ENCODE data around the gene CPLX4.

- TF ChIP-seq, protein P1, sequence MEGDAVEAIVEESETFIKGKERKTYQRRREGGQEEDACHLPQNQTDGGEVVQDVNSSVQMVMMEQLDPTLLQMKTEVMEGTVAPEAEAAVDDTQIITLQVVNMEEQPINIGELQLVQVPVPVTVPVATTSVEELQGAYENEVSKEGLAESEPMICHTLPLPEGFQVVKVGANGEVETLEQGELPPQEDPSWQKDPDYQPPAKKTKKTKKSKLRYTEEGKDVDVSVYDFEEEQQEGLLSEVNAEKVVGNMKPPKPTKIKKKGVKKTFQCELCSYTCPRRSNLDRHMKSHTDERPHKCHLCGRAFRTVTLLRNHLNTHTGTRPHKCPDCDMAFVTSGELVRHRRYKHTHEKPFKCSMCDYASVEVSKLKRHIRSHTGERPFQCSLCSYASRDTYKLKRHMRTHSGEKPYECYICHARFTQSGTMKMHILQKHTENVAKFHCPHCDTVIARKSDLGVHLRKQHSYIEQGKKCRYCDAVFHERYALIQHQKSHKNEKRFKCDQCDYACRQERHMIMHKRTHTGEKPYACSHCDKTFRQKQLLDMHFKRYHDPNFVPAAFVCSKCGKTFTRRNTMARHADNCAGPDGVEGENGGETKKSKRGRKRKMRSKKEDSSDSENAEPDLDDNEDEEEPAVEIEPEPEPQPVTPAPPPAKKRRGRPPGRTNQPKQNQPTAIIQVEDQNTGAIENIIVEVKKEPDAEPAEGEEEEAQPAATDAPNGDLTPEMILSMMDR (IDR thresholded peaks at IDR 0.05): no peak
- no peak for TF ChIP-seq REST (IDR thresholded peaks at IDR 0.05; ENCODE audit: insufficient read depth in 1 of 2, low read depth in 2 of 2, low read length in 1 of 2)
- TF ChIP-seq TCF7L2 (IDR thresholded peaks at IDR 0.05; ENCODE audit: low read depth, low read length): no peak
- TF ChIP-seq POLR2AphosphoS5 (IDR thresholded peaks at IDR 0.05; ENCODE audit: low read depth, low read length): no peak
- TF ChIP-seq SIN3A (IDR thresholded peaks at IDR 0.05; ENCODE audit: borderline replicate concordance, insufficient read depth, low read depth, low read length): no peak
Observed at GRCh38 chr18:59273759-59274532, 44.5 kb downstream of the CPLX4 start.

Measured in Panc1 (cell line).